ENCODE data around the gene TEN1.

TEN1 gene

DNA sequence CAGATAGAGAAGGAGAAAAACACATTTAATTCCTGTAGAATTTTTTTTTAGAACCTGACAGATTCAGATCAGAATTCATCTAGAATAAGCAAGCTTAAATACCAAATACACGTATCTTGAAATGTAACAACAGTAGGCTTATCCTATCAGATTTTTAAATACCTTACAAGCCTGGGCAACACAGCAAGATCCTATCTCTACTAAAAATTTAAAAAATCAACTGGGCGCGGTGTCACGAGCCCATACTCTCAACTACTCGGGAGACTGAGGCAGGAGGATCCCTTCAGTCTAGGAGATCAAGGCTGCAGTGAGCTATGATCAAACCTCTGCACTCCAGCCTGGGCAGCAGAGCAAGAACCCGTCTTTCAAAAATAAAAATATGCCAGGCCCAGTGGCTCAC, 13.6 kb upstream of the TEN1 start:
- TF ChIP-seq, protein P1, sequence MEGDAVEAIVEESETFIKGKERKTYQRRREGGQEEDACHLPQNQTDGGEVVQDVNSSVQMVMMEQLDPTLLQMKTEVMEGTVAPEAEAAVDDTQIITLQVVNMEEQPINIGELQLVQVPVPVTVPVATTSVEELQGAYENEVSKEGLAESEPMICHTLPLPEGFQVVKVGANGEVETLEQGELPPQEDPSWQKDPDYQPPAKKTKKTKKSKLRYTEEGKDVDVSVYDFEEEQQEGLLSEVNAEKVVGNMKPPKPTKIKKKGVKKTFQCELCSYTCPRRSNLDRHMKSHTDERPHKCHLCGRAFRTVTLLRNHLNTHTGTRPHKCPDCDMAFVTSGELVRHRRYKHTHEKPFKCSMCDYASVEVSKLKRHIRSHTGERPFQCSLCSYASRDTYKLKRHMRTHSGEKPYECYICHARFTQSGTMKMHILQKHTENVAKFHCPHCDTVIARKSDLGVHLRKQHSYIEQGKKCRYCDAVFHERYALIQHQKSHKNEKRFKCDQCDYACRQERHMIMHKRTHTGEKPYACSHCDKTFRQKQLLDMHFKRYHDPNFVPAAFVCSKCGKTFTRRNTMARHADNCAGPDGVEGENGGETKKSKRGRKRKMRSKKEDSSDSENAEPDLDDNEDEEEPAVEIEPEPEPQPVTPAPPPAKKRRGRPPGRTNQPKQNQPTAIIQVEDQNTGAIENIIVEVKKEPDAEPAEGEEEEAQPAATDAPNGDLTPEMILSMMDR (IDR thresholded peaks at IDR 0.05) = no peak

DNA sequence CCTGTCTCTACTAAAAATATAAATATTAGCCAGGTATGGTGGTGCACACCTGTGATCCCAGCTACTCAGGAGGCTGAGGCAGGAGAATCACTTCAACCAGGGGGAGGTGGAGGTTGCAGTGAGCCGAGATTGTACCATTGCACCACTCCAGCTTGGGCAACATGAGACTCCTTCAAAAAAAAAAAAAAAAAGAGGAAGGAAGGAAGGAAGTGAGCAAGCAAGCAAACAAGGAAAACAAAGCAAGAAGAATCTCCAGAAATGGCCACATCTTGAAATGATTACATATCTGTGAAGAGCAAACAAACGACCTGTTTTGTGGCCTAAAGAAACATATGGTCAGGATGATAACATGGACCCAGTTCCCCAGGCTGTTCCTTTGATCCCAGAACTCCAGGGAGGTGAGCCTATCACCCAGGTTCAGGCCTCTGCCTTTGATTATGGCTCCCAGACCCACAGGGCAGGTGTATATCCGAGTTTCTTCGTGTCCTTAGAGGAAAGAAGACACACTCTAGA, 9.0 kb upstream of the TEN1 start:
- TF ChIP-seq, protein P1 (IDR thresholded peaks at IDR 0.05) = no peak

DNA sequence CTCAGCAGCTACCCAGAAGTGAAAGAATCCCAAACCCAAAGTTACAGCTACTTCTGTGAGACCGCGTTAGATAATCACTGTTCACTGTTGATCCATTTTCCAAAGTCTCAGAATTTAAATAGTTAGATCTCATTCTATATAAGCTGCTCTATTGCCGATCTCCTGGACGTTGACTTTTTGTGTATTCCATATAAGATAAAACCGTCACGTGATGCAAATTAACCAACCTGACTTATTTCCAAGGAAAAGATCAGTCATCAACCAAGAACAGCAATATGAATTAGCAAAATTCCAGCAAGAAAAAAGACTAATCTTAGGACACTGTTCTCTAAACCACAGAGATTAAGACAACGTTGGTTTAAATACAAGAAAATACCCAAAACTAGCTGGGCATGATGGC, 8.4 kb upstream of the TEN1 start:
- TF ChIP-seq, protein P1 (IDR thresholded peaks at IDR 0.05) = no peak

DNA sequence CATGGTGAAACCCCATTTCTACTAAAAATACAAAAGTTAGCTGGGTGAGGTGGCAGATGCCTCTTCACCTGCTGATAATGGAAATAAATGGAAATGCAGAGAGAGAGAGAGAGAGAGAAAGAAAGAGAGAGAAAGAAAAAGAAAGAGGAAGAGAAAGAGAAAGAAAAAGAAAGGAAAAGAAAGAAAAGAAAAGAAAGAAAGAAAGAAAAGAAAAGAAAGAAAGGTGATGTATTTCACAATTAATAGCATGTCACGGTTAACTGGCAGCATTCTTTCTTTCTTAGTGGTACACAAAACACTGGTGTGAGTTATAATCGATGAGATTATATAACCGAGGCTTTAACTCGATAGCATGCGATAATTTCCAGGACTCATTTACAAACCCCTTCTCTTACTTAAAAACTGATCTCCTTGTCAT, 3.3 kb upstream of the TEN1 start:
- TF ChIP-seq, protein P1 (IDR thresholded peaks at IDR 0.05) = no peak

DNA sequence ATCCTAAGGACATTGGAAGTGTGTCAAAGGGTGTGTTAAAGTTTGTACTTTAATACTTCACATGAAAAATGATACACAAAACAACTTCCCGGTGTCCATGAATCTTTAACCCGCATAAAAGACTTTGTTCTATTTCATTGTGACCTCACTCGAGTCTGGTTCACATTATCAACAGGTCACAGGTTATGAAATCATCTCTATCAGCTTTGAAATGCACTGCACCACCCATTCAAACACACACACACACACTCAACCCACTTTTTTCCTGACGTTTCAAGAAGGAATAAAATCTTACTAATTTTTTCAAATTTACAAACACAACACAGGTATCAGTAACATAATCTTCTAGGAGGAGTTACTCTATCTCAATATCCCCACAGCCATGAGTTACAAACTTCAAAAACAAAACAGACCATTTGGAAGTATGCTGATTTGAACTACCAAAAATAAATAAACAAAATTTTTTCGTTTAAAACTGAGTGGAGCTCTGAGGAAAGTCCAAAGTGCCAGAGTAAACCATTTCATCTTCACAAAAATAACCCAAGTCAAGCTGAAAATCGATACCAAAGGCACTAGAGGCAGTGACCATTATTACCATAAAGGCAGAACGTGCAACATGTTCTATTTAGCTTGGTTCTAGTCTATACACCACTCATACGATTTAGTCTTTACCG, 2.7 kb upstream of the TEN1 start:
- TF ChIP-seq, protein P1 (IDR thresholded peaks at IDR 0.05) = no peak

DNA sequence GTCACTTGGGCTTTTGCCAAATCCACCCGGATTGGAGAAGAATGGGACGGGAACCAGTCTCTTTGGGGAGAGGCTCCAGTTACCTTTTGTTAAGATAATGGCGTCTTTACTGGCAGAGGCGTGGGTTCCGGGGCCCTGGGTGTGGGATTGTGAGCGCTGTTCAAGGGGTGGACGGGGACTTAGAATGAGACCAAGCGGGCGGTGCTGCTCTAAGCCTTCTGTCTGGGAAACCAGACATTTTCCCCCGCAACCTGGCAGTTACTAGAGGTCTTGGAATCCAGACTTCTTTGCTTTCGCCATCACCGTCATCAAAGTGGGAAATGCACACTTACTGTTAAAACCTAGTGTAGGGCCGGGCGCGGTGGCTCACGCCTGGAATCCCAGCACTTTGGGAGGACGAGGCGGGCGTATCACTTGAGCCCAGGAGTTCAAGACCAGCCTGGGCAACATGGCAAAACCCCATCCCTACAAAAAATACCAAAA, 706 bp downstream of the TEN1 start:
- TF ChIP-seq, protein P1 (IDR thresholded peaks at IDR 0.05) = no peak

DNA sequence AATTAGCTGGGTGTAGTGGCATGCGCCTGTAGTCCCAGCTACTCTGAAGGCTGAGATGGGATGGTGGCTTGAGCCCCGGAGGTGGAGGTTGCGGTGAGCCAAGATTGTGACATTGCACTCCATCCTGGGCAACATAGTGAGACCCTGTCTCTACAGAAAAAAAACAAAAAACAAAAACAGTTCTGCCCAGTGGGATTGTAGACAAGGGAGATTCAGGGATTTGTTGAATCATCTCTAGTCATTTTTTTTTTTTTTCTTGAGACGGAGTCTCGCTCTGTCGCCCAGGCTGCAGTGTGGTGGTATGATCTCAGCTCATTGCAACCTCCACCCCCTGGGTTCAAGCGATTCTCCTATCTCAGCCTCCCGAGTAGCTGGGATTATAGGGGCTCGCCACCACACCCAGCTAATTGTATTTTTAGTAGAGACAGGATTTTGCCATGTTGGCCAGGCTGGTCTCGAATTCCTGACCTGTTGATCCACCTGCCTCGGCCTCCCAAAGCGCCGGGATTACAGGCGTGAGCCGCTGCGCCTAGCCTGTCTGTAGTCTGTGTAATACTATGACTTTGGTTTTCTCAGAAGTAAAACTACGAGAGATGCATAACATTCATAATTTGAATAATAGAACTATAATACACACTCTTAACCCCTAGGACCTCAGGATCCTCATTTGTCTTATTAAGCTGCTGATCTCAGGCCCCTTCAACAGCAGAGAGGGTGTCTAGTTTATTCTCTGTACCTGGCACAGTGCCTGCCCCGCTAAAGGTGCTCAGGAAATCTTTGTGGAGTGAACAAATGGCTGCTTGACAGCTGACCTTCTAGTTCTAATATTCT, 1.4 kb downstream of the TEN1 start:
- TF ChIP-seq, protein P1 (IDR thresholded peaks at IDR 0.05) = no peak
